Central memory CD8-positive, alpha-beta T cell (primary cell): ENCODE results near the gene OR5H2.
"Not testable (repeated sequence)": the region's sequence is repeated elsewhere in the genome, so short reads cannot be mapped to it uniquely, and the experiment has no call there.

ENCODE experiments used
- ATAC-seq: fragments of 150-1000 bp; cut with Tn5 transposase; replicated peaks from 2 replicates; pipeline ENCODE4 v1.10.0; 2022; ENCODE audit warnings: mild to moderate bottlenecking, moderate FRiP score, moderate number of reproducible peaks; ENCODE audit not compliant: poor library complexity, severe bottlenecking; ENCODE audit errors: extremely low read depth
- DNase-seq, 2 donors: peaks; one replicate each; pipeline ENCODE4 v3.0.0; 2021; ENCODE audit warnings: low spot score in 2 of 2
- H3K27ac Mint-ChIP-seq: one replicate; pipeline ENCODE4 v1.8.0; 2022; ENCODE audit warnings: low read depth, mild to moderate bottlenecking, moderate library complexity, mixed read lengths
- H3K27me3 Mint-ChIP-seq: one replicate; pipeline ENCODE4 v1.8.0; 2022; ENCODE audit warnings: mixed read lengths
- H3K36me3 Mint-ChIP-seq: one replicate; pipeline ENCODE4 v1.8.0; 2022; ENCODE audit warnings: mild to moderate bottlenecking, moderate library complexity, mixed read lengths; ENCODE audit not compliant: insufficient read depth
- H3K4me1 Mint-ChIP-seq: one replicate; pipeline ENCODE4 v1.8.0; 2022; ENCODE audit warnings: mixed read lengths
- H3K4me3 Mint-ChIP-seq: one replicate; pipeline ENCODE4 v1.8.0; 2022; ENCODE audit warnings: mild to moderate bottlenecking, moderate library complexity, mixed read lengths
- H3K9me3 Mint-ChIP-seq: one replicate; pipeline ENCODE4 v1.8.0; 2022; ENCODE audit warnings: mixed read lengths

OR5H2 gene

GRCh38 chr3:98282205-98282604 lies at the start of gene OR5H2:
Gene OR5H2 (plus strand): TSS chr3:98282505. CDS start chr3:98282903, 398 bp downstream.
- no peak within 1 kb of the TSS for H3K27ac Mint-ChIP-seq
- DNase-seq (no peak), ATAC-seq (no peak)
- H3K36me3 Mint-ChIP-seq = peaks cover 2% of the 10 kb centered on the region
- H3K4me1 Mint-ChIP-seq = no peaks in the 10 kb centered on the region
- no peaks in the 10 kb centered on the region for H3K9me3 Mint-ChIP-seq
- H3K4me3 Mint-ChIP-seq = no peak within 1 kb of the TSS
- peaks cover 6% of the 10 kb centered on the region for H3K27me3 Mint-ChIP-seq

GRCh38 chr3:98233468-98233867 lies 48.8 kb upstream of the OR5H2 start:
- H3K4me3 Mint-ChIP-seq = no peak overlapping the region
- peaks cover 1% of the 10 kb centered on the region for H3K36me3 Mint-ChIP-seq
- no peak for DNase-seq
- H3K4me1 Mint-ChIP-seq = peaks cover 6% of the 10 kb centered on the region
- H3K9me3 Mint-ChIP-seq = no peaks in the 10 kb centered on the region
- peaks cover 54% of the 10 kb centered on the region for H3K27me3 Mint-ChIP-seq
- no peak for ATAC-seq
- H3K27ac Mint-ChIP-seq = no peak overlapping the region

GRCh38 chr3:98240131-98240530 lies 42.2 kb upstream of the OR5H2 start:
- Mint-ChIP-seq H3K4me1 (no peaks in the 10 kb centered on the region), H3K27ac (no peak overlapping the region), H3K9me3 (no peaks in the 10 kb centered on the region), H3K4me3 (no peak overlapping the region), H3K36me3 (no peaks in the 10 kb centered on the region), H3K27me3 (peaks cover 39% of the 10 kb centered on the region)
- DNase-seq = no peak
- ATAC-seq = no peak

- no peak for DNase-seq
- H3K36me3 Mint-ChIP-seq = no peaks in the 10 kb centered on the region
- H3K9me3 Mint-ChIP-seq = no peaks in the 10 kb centered on the region
- no peak overlapping the region for H3K4me3 Mint-ChIP-seq
- no peaks in the 10 kb centered on the region for H3K4me1 Mint-ChIP-seq
- peaks cover 40% of the 10 kb centered on the region for H3K27me3 Mint-ChIP-seq
- H3K27ac Mint-ChIP-seq = no peak overlapping the region
- no peak for ATAC-seq
Observed at GRCh38 chr3:98242155-98242554, 40.1 kb upstream of the OR5H2 start.

- Mint-ChIP-seq H3K27ac (no peak overlapping the region), H3K27me3 (peaks cover 33% of the 10 kb centered on the region), H3K4me3 (no peak overlapping the region), H3K9me3 (no peaks in the 10 kb centered on the region), H3K36me3 (no peaks in the 10 kb centered on the region), H3K4me1 (no peaks in the 10 kb centered on the region)
- DNase-seq (no peak), ATAC-seq (no peak)
Observed at GRCh38 chr3:98243843-98244242, 38.5 kb upstream of the OR5H2 start.

- no peak for ATAC-seq
- H3K9me3 Mint-ChIP-seq = no peaks in the 10 kb centered on the region
Observed at GRCh38 chr3:98246142-98246541, 36.2 kb upstream of the OR5H2 start.

GRCh38 chr3:98256026-98256425 lies 26.3 kb upstream of the OR5H2 start:
- H3K27ac Mint-ChIP-seq, H3K36me3 Mint-ChIP-seq, DNase-seq, ATAC-seq, H3K4me1 Mint-ChIP-seq, H3K4me3 Mint-ChIP-seq, H3K27me3 Mint-ChIP-seq, H3K9me3 Mint-ChIP-seq: not testable (repeated sequence)

More at GRCh38 chr3:98246142-98246541, 36.2 kb upstream of the OR5H2 start:
- Mint-ChIP-seq H3K4me1 (no peaks in the 10 kb centered on the region), H3K27me3 (peaks cover 18% of the 10 kb centered on the region), H3K27ac (no peak overlapping the region), H3K36me3 (no peaks in the 10 kb centered on the region), H3K4me3 (no peak overlapping the region)
- no peak for DNase-seq

GRCh38 chr3:98259707-98260106 lies 22.6 kb upstream of the OR5H2 start:
- no peak overlapping the region for H3K4me3 Mint-ChIP-seq
- ATAC-seq (no peak), DNase-seq (no peak)
- H3K4me1 Mint-ChIP-seq = no peaks in the 10 kb centered on the region
- H3K27ac Mint-ChIP-seq = peak overlapping the region; percentile 38
- no peaks in the 10 kb centered on the region for H3K27me3 Mint-ChIP-seq
- no peaks in the 10 kb centered on the region for H3K9me3 Mint-ChIP-seq
- peaks cover 2% of the 10 kb centered on the region for H3K36me3 Mint-ChIP-seq

- Mint-ChIP-seq H3K36me3 (peaks cover 2% of the 10 kb centered on the region), H3K4me3 (no peak overlapping the region), H3K4me1 (no peaks in the 10 kb centered on the region), H3K27me3 (peaks cover 5% of the 10 kb centered on the region), H3K9me3 (no peaks in the 10 kb centered on the region), H3K27ac (no peak overlapping the region)
- ATAC-seq (no peak), DNase-seq (no peak)
Observed at GRCh38 chr3:98262046-98262445, 20.3 kb upstream of the OR5H2 start.

GRCh38 chr3:98263944-98264343 lies 18.4 kb upstream of the OR5H2 start, which contains the start of gene OR5H6:
Gene OR5H6 (plus strand): TSS chr3:98264244. CDS start chr3:98264333, 89 bp downstream.
- Mint-ChIP-seq H3K4me1 (no peaks in the 10 kb centered on the region), H3K4me3 (no peak within 1 kb of the TSS), H3K9me3 (no peaks in the 10 kb centered on the region), H3K27me3 (peaks cover 19% of the 10 kb centered on the region), H3K36me3 (peaks cover 2% of the 10 kb centered on the region), H3K27ac (no peak within 1 kb of the TSS)
- ATAC-seq = no peak
- DNase-seq = no peak

- Mint-ChIP-seq H3K9me3 (peaks cover 21% of the 10 kb centered on the region), H3K27ac (no peak overlapping the region), H3K4me3 (no peak overlapping the region), H3K4me1 (no peaks in the 10 kb centered on the region), H3K36me3 (no peaks in the 10 kb centered on the region), H3K27me3 (peaks cover 52% of the 10 kb centered on the region)
- ATAC-seq (no peak), DNase-seq (no peak)
Observed at GRCh38 chr3:98269846-98270245, 12.5 kb upstream of the OR5H2 start.

GRCh38 chr3:98272126-98272525 lies 10.2 kb upstream of the OR5H2 start:
- Mint-ChIP-seq H3K27me3 (peaks cover 47% of the 10 kb centered on the region), H3K4me1 (no peaks in the 10 kb centered on the region), H3K4me3 (no peak overlapping the region), H3K27ac (no peak overlapping the region), H3K9me3 (peaks cover 21% of the 10 kb centered on the region), H3K36me3 (no peaks in the 10 kb centered on the region)
- ATAC-seq (no peak), DNase-seq (no peak)

- peaks cover 12% of the 10 kb centered on the region for H3K9me3 Mint-ChIP-seq
- no peak for DNase-seq
- no peaks in the 10 kb centered on the region for H3K4me1 Mint-ChIP-seq
- no peak overlapping the region for H3K27ac Mint-ChIP-seq
- no peak overlapping the region for H3K4me3 Mint-ChIP-seq
- ATAC-seq = no peak
- peaks cover 30% of the 10 kb centered on the region for H3K27me3 Mint-ChIP-seq
- peaks cover 2% of the 10 kb centered on the region for H3K36me3 Mint-ChIP-seq
Observed at GRCh38 chr3:98274914-98275313, 7.4 kb upstream of the OR5H2 start.

- Mint-ChIP-seq H3K9me3 (no peaks in the 10 kb centered on the region), H3K4me3 (no peak overlapping the region), H3K27ac (no peak overlapping the region), H3K4me1 (no peaks in the 10 kb centered on the region), H3K36me3 (peaks cover 1% of the 10 kb centered on the region), H3K27me3 (peaks cover 42% of the 10 kb centered on the region)
- no peak for DNase-seq
- ATAC-seq = no peak
Observed at GRCh38 chr3:98290916-98291315, 8.6 kb downstream of the OR5H2 start.
